Measurements from ENCODE around the gene RNF151. TPM values are rescaled to one million over a fixed set of nuclear protein-coding genes. Genes with fewer than 3 reads are reported as not detected.

The RNF151 gene
- not detected for total RNA-seq

GRCh38 chr16:1966460-1966859, at the start of gene RNF151:
Gene RNF151, plus strand, starts transcription at chr16:1966856. Its CDS starts 26 bp downstream, at chr16:1966882.
- peaks cover 4 to 36% (median 29%) of the 10 kb centered on the region in 4 donors for H3K4me1 ChIP-seq
- peak within 1 kb of the TSS; percentile 96 to 99 (median 98) for H3K27ac ChIP-seq
- intact Hi-C loops (cut with DNase I; ENCODE audit: low total_unique reads): no loop called here
- peaks cover 0 to 15% (median 6%) of the 10 kb centered on the region in 4 donors for H3K36me3 ChIP-seq
- no peak for TF ChIP-seq CTCF (IDR thresholded peaks at IDR 0.05)
- no peak for TF ChIP-seq EP300 (IDR thresholded peaks at IDR 0.05; ENCODE audit: low read depth)
- H3K4me3 ChIP-seq: peak within 1 kb of the TSS in 3 of 4 donors; percentile 89 to 99 (median 91)
- in situ Hi-C loops (cut with MboI; ENCODE audit: low pct_ligation_motif_present in 1 of 4, low pct_unique_long_range_greater_than_20kb in 1 of 4, low sequenced_read_pairs in 3 of 4): no loop called here
- 96 to 100% methylated on average over 1 to 6 of the region's 6 CpGs for WGBS, 2 donors (ENCODE audit: low coverage in 1 of 2)
- no peak for DNase-seq
- no peaks in the 10 kb centered on the region for H3K9me3 ChIP-seq
- no peaks in the 10 kb centered on the region for H3K27me3 ChIP-seq

- Histone ChIP-seq H3K27ac (no peak overlapping the region), H3K36me3 (no peaks in the 10 kb centered on the region), H3K9me3 (no peaks in the 10 kb centered on the region), H3K4me1 (peaks cover 10 to 40% (median 33%) of the 10 kb centered on the region in 4 donors), H3K4me3 (peak overlapping the region in 1 of 4 donors; percentile 14), H3K27me3 (peaks cover 72% of the 10 kb centered on the region)
- WGBS, 2 donors (ENCODE audit: low coverage in 1 of 2): 6% methylated on average over 22 of the region's 22 CpGs; no CpG with 5 or more reads in 1 of the 2 donors
- in situ Hi-C loops (cut with MboI; ENCODE audit: low pct_ligation_motif_present in 1 of 4, low pct_unique_long_range_greater_than_20kb in 1 of 4, low sequenced_read_pairs in 3 of 4) (no loop called here), intact Hi-C loops (cut with DNase I; ENCODE audit: low total_unique reads) (no loop called here)
- no peak for TF ChIP-seq POLR2AphosphoS5 (IDR thresholded peaks at IDR 0.05)
- no peak for TF ChIP-seq EP300 (IDR thresholded peaks at IDR 0.05; ENCODE audit: low read depth)
- TF ChIP-seq POLR2A (IDR thresholded peaks at IDR 0.05): no peak
- no peak for TF ChIP-seq CTCF (IDR thresholded peaks at IDR 0.05)
- DNase-seq: no peak
These were observed 49.5 kb upstream of the RNF151 start for GRCh38 chr16:1917056-1917664.

- 8% methylated on average over 35 of the region's 81 CpGs; no CpG with 5 or more reads in 1 of the 2 donors for WGBS, 2 donors (ENCODE audit: low coverage in 1 of 2)
- Histone ChIP-seq H3K9me3 (no peaks in the 10 kb centered on the region), H3K27me3 (peaks cover 78% of the 10 kb centered on the region), H3K4me1 (peaks cover 10 to 34% (median 27%) of the 10 kb centered on the region in 4 donors), H3K27ac (no peak overlapping the region), H3K36me3 (no peaks in the 10 kb centered on the region), H3K4me3 (peak overlapping the region in 1 of 4 donors; percentile 14)
- in situ Hi-C loops (cut with MboI; ENCODE audit: low pct_ligation_motif_present in 1 of 4, low pct_unique_long_range_greater_than_20kb in 1 of 4, low sequenced_read_pairs in 3 of 4) (no loop called here), intact Hi-C loops (cut with DNase I; ENCODE audit: low total_unique reads) (no loop called here)
- DNase-seq: no peak
- TF ChIP-seq POLR2A (IDR thresholded peaks at IDR 0.05) (no peak), CTCF (IDR thresholded peaks at IDR 0.05) (no peak), POLR2AphosphoS5 (IDR thresholded peaks at IDR 0.05) (no peak), EP300 (IDR thresholded peaks at IDR 0.05; ENCODE audit: low read depth) (no peak)
These were observed 48.8 kb upstream of the RNF151 start for GRCh38 chr16:1917665-1918350.

All from transverse colon (tissue), 4 donors.